NCI-H446 treated with DMSO at 0.1 percent for 48 hours (cell line): ENCODE measurements around the gene GNA12.

Experiments used
- DNase-seq: peaks from one replicate; lab custom pipeline; 2025; lab: John Stamatoyannopoulos, UW

The GNA12 gene

DNA sequence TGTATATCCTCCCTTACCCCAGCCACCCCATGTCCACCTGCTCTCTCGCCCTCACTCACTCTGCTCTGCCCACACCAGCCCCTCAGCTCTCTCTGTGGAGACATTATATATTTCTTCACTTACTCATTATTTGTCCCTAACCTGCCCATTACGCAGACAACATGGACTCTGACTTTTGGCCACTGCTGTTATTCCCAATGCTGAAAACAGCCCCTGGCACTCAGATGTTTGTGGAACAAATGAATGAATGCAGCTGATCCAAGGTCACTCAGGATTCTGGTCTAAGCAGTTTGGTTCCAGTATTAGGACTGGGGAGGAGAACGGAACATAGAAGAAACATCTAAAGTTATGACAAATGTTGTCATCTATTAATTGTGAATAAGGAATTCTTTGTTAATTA lies 26.7 kb downstream of the GNA12 start:
- no peak for DNase-seq

DNA sequence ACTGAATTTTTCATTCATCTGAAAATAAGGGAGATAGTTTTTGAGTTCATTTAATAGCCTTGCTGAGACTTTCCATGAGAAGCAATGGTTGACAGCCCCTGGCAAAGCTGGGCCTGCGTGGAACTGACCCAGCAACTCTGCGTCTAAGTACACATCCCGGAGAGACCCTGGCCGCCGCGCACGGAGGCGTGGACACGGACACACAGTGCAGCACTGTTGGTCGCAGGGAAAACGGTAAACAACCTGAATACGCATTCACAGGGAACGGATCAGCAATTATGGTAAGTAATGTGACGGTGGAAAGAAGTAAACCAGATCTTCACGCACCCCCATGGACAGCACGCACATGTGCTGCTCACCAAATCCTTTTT lies 28.2 kb downstream of the GNA12 start:
- DNase-seq = no peak

DNA sequence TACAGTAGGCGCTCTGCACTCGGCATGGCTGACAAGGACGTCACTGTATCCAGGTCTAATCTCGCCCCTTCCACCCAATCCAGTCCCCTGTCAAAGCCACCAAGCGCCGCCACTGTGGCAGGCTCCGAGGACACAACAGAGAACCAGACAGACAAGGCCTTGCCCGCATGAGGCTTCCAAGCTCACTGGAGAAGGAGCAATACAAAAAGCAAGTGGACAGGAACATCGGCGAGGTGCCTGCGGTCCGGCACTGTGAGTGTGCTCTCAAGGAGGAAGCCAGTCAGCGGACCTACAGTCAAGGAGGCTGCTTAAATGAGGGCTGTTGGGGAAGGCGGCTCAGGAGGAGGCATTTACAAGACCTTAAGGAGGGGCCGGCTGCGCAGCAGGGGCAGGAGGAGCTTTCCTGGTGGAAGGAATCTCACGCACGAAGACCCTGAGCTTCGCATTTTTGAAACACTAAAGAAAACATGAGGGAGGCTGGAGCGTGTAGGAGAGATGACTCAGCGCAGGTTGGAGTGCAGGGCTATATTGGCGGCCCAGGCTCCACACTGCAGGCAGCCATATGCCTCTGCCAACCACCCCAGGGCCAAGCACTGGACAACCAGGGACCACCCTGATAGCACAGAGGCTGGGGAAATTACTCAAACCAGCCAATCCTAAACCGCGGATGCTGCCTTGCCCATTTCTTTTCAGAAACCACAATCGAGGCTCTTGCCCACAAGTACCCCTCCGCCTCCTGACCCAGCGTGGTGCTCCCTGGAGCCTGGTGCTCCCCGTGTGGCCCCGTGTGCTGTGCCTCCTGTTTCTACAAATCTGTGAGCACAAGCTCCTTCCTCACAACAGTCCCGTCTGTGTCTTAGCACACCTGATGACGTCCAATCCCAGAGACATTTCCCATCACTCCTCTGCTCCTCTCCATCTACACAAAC lies 28.9 kb downstream of the GNA12 start:
- DNase-seq = no peak

DNA sequence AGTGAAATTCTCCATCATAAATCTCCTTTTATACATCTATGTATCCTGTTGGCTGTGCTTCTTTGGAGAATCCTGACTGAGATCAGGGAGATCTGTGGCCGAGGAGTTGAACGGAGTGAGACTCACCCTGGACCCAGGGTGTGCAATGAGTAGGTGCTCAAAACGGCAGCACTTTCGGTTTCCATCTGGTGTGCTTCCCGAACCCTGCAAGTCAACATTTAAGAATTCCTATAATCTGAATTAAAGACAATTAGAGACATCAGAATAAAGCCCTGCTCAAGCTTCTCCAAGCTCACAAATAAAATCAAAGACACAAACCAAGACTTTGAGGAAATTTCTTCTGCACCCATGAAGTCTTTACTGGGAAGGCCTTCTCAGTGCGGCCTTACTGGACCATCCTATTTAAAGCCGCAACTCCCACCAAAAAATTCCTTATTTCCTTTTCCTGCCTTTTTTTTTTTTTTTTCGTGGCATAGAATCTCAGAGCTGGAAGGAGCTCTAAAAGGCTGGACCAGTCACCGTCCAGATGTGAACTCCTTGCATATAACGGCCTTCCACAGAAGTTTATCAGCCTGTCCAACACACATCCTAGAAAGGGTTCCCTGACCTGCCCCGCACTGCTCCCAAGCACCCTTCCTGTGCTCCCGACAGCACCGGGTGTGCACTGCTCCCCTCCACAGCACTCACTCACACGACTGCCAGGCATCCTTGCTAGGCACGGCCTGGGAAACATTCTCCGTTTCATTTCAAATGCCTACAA lies 29.7 kb downstream of the GNA12 start:
- no peak for DNase-seq

DNA sequence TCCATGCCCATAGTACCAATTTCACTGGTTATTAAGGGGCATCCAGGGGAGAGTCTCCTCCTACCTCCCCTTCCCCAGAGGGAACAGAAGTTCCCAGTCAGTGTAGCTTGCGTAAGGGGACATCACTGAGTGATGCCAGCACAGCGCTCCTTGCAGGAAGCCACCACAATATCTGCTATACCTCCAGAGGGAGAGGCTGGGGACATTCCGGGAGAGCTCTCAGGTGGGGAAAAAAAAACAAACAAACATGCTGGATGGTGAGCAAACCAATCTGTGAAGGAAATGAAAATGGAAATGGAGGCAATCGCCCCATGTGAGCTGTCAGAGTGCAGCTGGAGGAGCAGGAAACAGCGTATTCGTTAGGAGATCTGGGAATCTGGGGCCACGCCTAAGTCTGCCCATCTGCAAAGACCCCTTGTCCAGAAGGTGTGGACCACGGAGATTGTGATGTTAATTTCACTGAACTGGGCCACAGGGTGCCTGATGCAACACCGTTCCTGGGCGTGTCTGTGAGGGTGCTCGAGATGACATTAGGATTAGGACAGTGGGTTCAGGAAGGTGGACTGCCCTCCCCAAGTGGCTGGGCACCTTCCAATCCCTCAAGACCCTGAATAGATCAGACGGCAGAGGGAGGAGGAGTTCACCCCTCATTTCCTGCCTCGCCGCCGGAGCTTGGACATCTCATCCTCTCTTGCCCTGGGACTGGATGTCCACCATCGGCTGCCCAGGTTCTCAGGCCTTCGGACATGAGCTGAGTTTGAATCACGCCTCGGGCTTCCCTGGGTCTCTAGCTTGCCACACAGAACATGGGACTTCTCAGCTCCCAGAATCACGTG lies 30.5 kb downstream of the GNA12 start:
- DNase-seq = no peak

DNA sequence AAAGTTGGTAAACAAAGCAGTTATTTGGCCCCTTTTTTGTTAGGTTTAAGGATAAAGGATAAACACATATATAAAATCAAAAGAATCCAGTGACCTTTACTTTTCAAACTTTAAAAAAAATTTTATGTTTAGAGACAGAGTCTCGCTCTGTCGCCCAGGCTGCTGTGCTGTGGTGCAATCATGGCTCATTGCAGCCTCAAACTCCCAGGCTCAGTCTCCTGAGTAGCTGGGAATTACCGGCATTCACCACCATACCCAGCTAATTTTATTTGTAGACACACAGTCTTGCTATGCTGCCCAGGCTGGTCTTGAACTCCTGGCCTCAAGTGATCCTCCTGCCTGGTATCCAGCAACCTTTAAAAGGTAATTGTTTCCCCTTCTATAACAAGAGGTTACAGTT lies 31.3 kb downstream of the GNA12 start:
- no peak for DNase-seq

DNA sequence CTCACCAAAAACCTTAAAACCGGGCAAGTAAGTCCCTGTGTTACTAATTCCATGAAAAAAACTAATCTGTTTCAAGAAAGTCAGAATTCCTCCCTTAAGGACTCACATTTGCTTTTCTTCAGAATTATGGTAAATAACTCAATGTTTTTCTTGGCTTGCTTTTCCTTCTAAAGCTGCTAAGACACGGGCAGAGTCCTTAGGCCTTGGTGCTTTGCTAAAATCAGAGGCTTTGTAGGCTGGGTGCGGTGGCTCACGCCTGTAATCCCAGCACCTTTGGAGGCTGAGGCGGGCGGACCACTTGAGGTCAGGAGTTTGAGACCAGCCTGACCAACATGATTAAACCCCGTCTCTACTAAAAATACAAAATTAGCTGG lies 32.0 kb downstream of the GNA12 start:
- DNase-seq = no peak

DNA sequence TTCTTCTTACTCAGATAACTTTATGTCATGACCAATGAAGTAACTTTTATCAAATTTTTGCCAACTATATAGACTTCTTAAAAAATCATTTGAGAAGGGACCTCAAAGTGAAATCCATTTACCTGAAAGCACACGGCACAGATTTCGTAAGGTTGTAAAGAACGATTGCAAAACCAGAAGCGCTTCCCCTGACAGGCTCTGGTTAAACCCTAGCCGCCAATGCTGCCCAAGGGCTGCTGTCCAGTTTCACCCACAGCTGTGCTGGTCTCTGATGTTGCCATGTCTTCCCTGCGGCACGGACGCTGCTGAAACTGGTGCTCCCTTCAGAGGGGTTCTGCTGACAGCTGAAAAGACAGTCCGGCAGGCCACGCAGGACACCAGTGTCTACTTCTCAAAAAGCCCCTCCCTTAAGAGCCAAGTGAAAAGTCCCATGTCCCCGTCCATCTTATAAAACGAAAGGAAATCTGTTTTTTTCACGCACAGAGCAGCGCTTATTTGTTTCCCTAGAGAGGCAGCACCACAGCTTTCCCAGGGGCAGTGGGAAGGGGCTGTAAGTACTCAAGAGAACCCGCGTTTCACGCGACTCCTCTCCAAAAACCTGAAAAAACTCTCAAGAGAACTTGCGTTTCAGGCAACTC lies 32.5 kb downstream of the GNA12 start:
- DNase-seq = no peak

DNA sequence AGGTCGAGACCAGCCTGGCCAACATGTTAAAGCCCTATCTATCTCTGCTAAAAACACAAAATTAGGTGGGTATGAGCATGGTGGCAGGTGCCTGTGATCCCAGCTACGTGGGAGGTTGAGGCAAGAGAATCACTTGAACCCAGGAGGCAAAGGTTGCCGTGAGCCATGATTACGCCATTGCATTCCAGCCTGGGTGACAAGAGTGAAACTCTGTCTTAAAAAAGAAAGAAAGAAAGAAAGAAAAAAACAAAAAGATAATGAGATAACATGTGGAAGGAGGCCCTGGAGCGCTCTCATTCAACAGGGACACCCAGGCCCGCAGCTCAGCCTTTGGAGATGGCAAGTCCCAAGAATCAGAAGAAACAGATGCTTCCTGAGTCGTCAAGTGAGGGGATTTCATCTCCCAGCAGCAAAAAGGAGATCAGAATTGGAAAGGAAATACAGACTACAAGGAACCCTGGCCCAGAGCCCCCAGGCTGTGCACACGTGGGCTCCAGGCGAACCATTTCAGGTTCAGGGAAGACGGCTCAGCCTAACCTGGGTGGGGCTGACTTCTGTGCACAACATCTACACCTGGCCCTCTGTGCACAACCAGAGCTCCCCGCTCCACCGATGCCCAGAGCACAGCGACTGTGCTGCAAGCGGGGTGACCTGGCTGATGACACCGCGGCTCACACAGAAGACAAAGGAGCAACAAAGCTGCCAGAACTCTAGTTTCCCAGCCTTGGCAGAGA lies 33.3 kb downstream of the GNA12 start:
- DNase-seq = no peak

DNA sequence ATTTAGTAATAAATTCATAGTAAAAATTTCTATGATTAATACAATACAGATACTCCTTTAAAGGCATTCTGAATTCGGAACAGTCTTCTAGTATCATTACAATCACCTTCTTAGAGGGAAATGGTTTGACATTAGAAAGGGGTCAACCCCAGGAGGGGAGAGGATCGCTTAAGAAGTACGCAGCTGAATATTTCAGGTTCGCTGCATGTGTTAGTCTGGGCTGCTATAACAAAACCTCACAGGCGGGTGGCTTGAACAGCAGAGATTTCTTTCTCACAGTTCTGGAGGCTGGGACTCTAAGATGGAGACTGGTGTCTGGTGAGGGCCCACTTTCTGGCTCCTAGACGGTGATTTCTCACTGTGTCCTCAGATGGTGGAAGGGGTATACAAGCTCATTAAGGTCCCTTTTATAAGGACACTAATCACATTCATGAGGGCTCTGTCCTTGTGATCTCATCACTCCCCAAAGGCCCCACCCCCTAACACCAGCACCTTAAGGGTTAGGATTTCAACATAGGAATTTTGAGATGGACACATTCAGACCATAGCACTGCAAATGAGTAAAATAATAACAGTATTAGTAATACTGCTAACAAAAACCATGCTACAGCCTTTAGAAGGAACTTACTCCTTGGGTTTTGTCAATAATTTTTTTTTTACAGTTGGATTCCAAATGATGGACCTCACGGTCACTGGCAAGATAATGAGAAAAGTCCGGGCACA lies 34.0 kb downstream of the GNA12 start:
- no peak for DNase-seq

DNA sequence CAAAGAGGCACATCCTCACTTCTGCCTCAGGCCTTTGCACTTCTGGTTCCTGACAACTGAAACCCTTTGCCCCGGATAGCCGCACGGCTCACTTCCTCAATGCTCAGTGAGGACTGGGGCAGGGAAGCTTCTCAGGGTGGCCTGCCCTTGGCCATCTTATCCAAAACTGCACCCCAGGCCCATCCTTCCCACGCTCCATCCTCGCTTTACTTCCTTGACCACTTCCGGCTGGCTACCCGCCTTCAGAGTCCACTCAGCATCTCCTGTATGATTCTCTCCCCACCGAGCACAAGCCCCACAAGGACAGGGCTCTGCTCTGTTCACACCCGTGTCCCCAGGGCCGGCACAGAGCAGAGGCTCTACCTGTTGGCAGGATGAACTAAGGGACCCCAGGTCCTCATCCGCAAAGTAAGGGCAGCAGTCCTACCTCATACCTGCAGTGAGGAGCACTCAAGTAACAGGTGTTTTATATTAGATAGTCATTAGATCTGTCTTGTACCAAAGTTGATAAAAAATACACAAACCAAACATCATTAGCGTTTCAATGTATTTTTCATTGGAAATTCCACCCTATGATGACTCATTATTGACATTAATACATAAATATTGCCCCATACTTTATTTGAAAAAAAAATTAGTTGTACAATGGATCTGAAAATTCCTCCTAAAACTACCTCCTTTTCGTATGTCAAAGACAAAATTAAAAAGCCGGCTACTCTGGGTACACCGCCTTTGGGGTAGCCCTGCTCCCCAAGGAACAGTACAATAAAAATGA lies 35.0 kb downstream of the GNA12 start:
- no peak for DNase-seq

DNA sequence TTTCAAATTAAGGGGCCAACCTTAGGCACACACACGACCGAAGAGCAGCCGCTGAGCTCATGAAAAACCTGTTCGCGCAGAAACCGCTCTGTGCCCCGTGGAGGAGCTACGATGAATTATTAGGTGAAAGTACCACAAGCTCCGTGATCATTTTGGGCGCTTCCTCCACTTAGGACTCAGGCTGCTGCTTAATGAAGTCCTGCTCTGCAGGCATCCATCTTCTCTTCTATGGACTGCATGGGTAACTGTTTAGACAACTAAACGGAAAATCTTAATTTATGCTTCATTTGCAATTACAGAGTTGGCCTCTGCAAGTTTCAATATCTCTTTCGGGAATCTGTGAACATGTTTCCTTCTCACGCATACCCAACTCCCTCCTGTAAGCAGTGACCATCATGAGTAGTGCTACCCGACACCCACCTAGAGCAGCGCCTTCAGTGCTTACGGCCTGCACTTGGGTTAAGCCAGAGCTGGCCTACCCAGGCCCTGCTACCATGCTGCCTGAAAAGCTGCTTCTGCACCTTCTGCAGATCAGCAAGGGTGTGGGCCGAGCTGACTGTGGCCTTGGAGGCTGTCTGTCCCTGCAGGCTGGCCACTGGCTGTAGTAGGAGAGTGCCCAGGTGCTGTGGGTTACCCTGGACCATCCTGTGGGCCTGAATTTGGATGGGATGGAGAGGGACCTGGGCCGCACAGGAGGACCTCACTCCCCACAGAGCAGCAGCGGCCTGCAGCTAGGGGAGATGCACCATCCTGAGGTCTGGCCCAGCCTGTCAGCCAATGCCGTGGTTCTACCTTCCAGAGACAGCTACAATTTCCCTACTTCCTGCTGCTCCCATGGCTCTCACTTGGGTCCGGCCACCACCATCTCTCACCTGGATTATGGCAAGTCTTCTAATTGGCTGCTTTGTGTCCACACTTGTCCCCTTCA lies 36.0 kb downstream of the GNA12 start:
- DNase-seq = no peak

DNA sequence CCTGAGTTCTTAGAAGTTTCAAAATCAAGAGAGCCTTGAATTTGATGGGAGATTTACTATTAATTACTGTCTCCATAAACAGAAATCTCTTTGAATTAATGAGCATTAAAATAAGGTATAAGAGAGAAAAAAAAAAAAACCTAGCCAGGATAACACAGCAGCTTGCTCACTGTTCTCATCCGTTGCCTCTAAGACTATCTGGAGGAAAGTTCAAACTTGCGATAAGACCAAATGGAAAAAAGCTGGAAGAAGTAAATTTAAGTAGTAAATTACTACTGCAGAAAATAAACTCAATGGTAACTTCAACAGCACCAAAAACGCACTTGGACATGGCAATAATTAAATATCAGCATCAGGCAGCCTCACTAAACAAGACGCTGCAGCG lies 36.7 kb downstream of the GNA12 start:
- DNase-seq = no peak

DNA sequence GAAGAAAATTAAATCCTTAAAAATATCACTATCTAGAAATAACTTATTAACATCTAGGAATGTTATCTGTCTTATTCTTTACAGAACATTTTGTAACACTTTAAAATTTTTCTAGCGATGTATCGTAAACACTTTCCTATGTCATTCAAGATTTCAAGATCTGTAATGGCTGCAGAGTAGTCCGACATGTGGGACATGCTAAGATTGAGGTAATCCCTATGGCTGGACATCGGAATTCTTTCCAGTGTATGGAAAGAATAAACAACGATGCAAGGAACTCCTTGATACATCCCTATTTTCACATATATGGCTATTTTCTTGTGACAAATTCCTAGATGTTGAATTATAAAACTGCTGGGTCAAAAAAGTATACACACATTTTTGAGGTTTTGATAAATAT lies 37.5 kb downstream of the GNA12 start:
- DNase-seq = no peak

DNA sequence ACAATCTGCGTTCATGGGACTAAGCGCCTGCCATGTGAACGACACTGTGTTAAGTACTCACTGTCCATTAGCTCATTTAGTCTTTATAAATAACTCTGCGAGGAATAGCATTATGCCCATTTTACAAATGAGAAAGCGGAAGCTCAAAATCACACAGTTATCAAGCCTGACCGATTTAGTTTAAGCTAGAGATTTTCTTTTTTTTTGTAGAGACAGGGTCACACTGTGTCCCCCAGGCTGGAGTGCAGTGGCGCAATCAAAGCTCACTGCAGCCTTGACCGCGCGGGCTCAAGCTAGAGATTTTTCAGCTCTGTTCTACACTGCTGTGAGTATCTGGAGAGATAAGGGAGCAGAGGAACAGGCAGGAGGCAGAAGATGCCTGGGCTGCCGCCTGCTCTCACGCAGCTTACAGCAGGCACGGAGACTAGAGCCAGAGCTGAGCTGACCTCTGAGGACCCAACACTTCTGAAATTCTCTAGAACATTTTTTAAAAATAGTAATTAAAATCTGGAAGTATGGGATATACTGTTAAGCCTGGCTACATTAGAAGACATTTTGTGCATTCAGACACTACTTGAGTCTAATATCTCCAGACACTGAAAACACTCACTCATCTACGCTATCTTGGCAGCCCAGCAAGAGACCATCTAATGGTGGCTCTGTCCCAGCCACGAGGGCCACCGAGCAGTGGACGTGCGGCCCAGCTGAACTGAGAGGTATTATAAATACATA lies 38.7 kb downstream of the GNA12 start:
- no peak for DNase-seq

DNA sequence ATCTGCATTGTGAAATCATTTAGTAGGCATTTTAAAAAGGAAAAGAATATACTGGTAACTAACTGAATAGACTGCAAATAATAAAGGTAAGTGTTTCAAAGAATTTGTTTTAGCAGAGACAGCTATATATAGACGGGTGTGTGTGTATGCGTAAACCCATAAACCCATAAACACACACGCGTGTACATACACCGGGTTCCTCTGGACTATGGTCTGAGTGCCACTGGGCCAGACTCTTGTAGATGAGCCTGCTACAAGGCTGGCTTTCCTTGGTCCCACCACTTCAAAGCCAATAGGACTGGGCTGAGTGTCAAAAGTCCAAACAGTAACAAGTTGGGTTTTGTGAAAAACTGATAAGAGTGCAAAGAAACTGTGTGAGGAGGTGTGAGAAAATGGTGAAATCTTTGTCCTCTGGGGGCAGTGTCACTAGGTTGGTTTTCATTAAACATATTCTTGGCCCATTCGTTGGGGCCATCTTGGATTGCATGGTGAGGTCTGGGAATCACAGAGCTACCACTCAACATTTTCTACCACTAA lies 39.8 kb downstream of the GNA12 start:
- DNase-seq = no peak

DNA sequence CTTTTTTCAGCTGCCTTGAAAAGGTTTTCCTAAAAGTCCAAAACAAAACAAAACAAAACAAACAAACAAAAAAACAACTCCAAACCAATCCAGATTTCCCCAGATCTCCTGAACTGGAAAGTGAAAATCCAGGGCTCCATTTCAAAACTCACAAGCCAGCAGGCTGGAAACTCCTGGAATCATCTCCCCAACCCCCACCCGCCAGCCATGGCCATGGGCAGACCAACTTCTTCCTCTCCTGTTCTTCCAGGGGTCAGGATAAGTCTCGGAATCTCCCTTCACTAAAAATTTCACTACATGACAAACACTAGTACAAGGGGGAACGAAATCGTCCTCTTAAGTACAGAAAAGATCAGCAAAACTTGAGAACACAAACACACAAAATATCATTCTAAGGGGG lies 40.4 kb downstream of the GNA12 start:
- DNase-seq = no peak

DNA sequence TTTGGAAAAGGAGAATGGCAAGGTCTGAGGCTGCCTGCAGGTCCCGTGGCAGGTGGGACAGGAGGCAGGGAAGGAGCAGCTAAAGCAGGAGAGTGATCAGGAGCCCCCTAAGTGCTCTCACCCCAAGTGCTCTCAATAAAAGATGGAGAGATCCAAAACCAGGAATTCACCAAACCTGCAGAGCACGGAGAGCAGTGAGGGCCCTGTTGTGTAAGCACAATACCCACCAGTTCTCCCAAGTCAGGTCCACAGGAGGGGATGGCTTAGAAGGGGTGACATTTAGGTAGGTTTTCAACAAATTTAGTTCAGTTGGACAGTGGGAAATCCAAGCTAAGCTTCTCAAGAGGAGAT lies 40.8 kb downstream of the GNA12 start:
- DNase-seq = no peak
